ENCODE measurements around the gene GADL1. TPM values are rescaled to one million over a fixed set of nuclear protein-coding genes. Genes with fewer than 3 reads are reported as not detected.

GADL1 gene
- polyA plus RNA-seq, 3 donors: not detected

DNA sequence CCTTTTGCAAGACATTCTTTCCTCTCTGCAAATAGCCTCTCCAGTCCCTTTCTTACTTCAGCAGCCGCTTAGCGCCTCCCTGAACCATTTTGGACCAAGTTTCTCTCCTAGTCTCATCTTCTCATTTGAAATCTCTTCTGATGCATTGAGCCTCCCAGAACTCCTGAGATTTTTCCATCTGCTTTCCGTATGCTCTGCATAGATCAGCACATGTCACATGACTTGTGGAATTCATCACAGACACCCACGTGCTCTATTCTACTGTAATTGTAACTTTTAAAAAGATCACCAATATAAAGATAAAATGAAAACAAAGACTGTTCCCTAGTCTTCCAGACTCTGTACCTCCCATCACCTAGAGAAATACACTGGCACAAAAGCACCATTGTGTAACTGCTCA is 100.7 kb downstream of the GADL1 start:
- Mint-ChIP-seq H3K4me3 (no peak overlapping the region), H3K27me3 (ENCODE audit: low read depth in 3 of 3) (peaks cover 0 to 2% (median 0%) of the 10 kb centered on the region in 3 donors), H3K36me3 (no peaks in the 10 kb centered on the region), H3K4me1 (no peaks in the 10 kb centered on the region), H3K27ac (no peak overlapping the region), H3K9me3 (peaks cover 0 to 5% (median 3%) of the 10 kb centered on the region in 7 donors)
- H3K79me2 ChIP-seq (ENCODE audit: insufficient read depth, low read length): no peaks in the 10 kb centered on the region
- TF ChIP-seq, protein P1, sequence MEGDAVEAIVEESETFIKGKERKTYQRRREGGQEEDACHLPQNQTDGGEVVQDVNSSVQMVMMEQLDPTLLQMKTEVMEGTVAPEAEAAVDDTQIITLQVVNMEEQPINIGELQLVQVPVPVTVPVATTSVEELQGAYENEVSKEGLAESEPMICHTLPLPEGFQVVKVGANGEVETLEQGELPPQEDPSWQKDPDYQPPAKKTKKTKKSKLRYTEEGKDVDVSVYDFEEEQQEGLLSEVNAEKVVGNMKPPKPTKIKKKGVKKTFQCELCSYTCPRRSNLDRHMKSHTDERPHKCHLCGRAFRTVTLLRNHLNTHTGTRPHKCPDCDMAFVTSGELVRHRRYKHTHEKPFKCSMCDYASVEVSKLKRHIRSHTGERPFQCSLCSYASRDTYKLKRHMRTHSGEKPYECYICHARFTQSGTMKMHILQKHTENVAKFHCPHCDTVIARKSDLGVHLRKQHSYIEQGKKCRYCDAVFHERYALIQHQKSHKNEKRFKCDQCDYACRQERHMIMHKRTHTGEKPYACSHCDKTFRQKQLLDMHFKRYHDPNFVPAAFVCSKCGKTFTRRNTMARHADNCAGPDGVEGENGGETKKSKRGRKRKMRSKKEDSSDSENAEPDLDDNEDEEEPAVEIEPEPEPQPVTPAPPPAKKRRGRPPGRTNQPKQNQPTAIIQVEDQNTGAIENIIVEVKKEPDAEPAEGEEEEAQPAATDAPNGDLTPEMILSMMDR (IDR thresholded peaks at IDR 0.05): no peak
- no peak overlapping the region for H3K27ac ChIP-seq (ENCODE audit: low read depth in 1 of 2, low read length in 2 of 2)
- no peak overlapping the region for H3K9ac ChIP-seq (ENCODE audit: insufficient read depth, low read length, poor library complexity, severe bottlenecking)
- 100% methylated on average over 3 of the region's 4 CpGs for WGBS (ENCODE audit: insufficient coverage)
- no peaks in the 10 kb centered on the region for H3K4me1 ChIP-seq (ENCODE audit: control insufficient read depth in 1 of 2, insufficient read depth in 2 of 2, low read length in 2 of 2)
- no peak overlapping the region for H3K4me2 ChIP-seq (replicated peaks; ENCODE audit: extremely low read depth, low read length, poor library complexity, severe bottlenecking)
- no peak overlapping the region for H2AFZ ChIP-seq (ENCODE audit: insufficient read depth, low read depth, low read length, poor library complexity, severe bottlenecking)
- no peak overlapping the region for H3K4me3 ChIP-seq (replicated peaks in 1 of 3; ENCODE audit: low read depth in 2 of 3, low read length in 3 of 3)
- H3K27me3 ChIP-seq (ENCODE audit: control insufficient read depth in 2 of 2, insufficient read depth in 2 of 2, low read length in 2 of 2): no peaks in the 10 kb centered on the region
- no peak for DNase-seq
- no peaks in the 10 kb centered on the region for H3K9me3 ChIP-seq (replicated peaks in 1 of 2; ENCODE audit: control insufficient read depth in 1 of 2, insufficient read depth in 1 of 2, low read length in 2 of 2)
- intact Hi-C loops (cut with micrococcal nuclease): no loop called here
- H4K20me1 ChIP-seq (ENCODE audit: insufficient read depth, low read length): no peaks in the 10 kb centered on the region
- H3K36me3 ChIP-seq (replicated peaks in 1 of 2; ENCODE audit: control insufficient read depth in 1 of 2, insufficient read depth in 2 of 2, low read length in 2 of 2): no peaks in the 10 kb centered on the region

DNA sequence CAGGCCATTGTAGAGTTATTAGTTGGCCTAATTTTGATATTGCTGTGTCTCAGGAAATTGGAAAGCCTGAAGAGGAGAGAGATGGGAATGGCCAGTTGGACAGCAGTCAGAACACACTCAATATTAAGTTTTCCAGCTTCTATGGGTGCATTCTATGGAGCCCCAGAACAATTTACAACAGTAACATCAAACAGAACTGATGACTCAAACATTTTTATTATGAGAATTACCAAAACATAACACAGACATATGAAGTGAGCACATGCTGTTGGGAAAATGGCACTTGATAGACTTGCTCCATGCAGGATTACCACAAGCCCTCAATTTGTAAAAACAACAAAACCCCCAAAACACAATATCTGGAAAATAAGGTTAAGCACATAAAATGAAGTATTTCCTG is 104.3 kb downstream of the GADL1 start:
- Mint-ChIP-seq H3K4me1 (no peaks in the 10 kb centered on the region), H3K27ac (no peak overlapping the region), H3K27me3 (ENCODE audit: low read depth in 3 of 3) (no peaks in the 10 kb centered on the region), H3K9me3 (peaks cover 0 to 4% (median 2%) of the 10 kb centered on the region in 7 donors), H3K4me3 (no peak overlapping the region), H3K36me3 (no peaks in the 10 kb centered on the region)
- no peaks in the 10 kb centered on the region for H3K4me1 ChIP-seq (ENCODE audit: control insufficient read depth in 1 of 2, insufficient read depth in 2 of 2, low read length in 2 of 2)
- no peak overlapping the region for H3K4me3 ChIP-seq (replicated peaks in 1 of 3; ENCODE audit: low read depth in 2 of 3, low read length in 3 of 3)
- no peak for DNase-seq
- H4K20me1 ChIP-seq (ENCODE audit: insufficient read depth, low read length): no peaks in the 10 kb centered on the region
- H3K27ac ChIP-seq (ENCODE audit: low read depth in 1 of 2, low read length in 2 of 2): no peak overlapping the region
- H3K4me2 ChIP-seq (replicated peaks; ENCODE audit: extremely low read depth, low read length, poor library complexity, severe bottlenecking): no peak overlapping the region
- TF ChIP-seq, protein P1 (IDR thresholded peaks at IDR 0.05): no peak
- H3K79me2 ChIP-seq (ENCODE audit: insufficient read depth, low read length): no peaks in the 10 kb centered on the region
- intact Hi-C loops (cut with micrococcal nuclease): no loop called here
- no peaks in the 10 kb centered on the region for H3K9me3 ChIP-seq (replicated peaks in 1 of 2; ENCODE audit: control insufficient read depth in 1 of 2, insufficient read depth in 1 of 2, low read length in 2 of 2)
- no peak overlapping the region for H2AFZ ChIP-seq (ENCODE audit: insufficient read depth, low read depth, low read length, poor library complexity, severe bottlenecking)
- H3K9ac ChIP-seq (ENCODE audit: insufficient read depth, low read length, poor library complexity, severe bottlenecking): no peak overlapping the region
- no peaks in the 10 kb centered on the region for H3K27me3 ChIP-seq (ENCODE audit: control insufficient read depth in 2 of 2, insufficient read depth in 2 of 2, low read length in 2 of 2)
- no peaks in the 10 kb centered on the region for H3K36me3 ChIP-seq (replicated peaks in 1 of 2; ENCODE audit: control insufficient read depth in 1 of 2, insufficient read depth in 2 of 2, low read length in 2 of 2)

Data from CD14-positive monocyte (primary cell).